HG03135 (cell line): Measurements from ENCODE around the gene SLC9A2.

Source experiments
- ATAC-seq: cut with Tn5 transposase; IDR thresholded peaks from one replicate; pipeline ENCODE4 v1.9.1; 2021; ENCODE audit warnings: mild to moderate bottlenecking, moderate library complexity; ENCODE audit not compliant: unreplicated experiment

The SLC9A2 gene

GRCh38 chr2:102618452-102619413 is 620 bp upstream of the SLC9A2 start:
- no peak for ATAC-seq

GRCh38 chr2:102620332-102620731 is 979 bp downstream of the SLC9A2 start:
- ATAC-seq, result no peak

DNA sequence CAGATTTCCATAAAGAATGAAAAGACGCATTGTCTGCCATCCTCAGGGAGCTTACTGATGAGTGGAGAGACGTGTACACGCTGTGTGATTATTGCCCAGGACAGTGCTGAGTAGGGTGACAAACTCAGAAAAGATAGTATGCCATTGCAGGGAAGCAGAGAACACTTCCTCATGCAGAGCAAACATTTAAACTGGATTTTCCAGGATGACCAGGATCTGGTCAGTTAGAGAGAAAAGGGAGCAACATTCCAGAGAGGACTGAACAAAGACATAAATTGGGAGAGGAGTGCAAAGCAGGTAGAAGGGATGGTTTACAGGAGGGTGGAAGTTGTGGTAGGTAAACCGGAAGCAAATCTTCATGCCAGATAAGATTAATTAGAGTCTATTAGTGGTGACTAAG is 2.3 kb downstream of the SLC9A2 start:
- ATAC-seq, result no peak

- no peak for ATAC-seq
Observed at GRCh38 chr2:102622646-102623045, 3.3 kb downstream of the SLC9A2 start.

- no peak for ATAC-seq
Observed at GRCh38 chr2:102630458-102630857, 11.1 kb downstream of the SLC9A2 start.

GRCh38 chr2:102632380-102633175 is 13.2 kb downstream of the SLC9A2 start:
- ATAC-seq, result no peak

DNA sequence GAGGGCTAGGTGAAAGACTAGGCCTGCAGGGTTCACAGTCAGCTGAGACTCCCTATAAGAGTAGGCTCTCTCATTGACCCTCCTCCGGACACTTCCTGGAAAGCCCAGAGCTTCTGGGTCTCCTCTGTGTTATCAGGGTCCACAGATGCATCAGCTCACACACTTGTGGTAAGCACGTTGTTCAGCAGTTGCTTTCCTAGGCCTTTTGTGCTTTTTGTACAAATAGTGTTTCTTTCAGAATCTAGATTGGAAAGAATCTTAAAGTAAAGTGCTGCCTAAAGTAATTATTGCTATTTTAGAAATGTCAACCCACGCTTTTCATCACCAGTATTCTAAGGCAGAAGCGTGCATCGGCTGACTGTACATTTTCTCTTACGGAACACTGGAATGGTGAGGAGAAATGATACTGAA is 15.5 kb downstream of the SLC9A2 start:
- no peak for ATAC-seq

- ATAC-seq, result no peak
Observed at GRCh38 chr2:102635317-102635716, 16.0 kb downstream of the SLC9A2 start.

- no peak for ATAC-seq
Observed at GRCh38 chr2:102636283-102636907, 17.0 kb downstream of the SLC9A2 start.

GRCh38 chr2:102637358-102637757 is 18.0 kb downstream of the SLC9A2 start:
- no peak for ATAC-seq

GRCh38 chr2:102639429-102639828 is 20.1 kb downstream of the SLC9A2 start:
- ATAC-seq, result no peak

GRCh38 chr2:102652126-102652525 is 32.8 kb downstream of the SLC9A2 start:
- no peak for ATAC-seq

- no peak for ATAC-seq
Observed at GRCh38 chr2:102657770-102658169, 38.4 kb downstream of the SLC9A2 start.

GRCh38 chr2:102660070-102660469 is 40.7 kb downstream of the SLC9A2 start:
- ATAC-seq, result no peak

DNA sequence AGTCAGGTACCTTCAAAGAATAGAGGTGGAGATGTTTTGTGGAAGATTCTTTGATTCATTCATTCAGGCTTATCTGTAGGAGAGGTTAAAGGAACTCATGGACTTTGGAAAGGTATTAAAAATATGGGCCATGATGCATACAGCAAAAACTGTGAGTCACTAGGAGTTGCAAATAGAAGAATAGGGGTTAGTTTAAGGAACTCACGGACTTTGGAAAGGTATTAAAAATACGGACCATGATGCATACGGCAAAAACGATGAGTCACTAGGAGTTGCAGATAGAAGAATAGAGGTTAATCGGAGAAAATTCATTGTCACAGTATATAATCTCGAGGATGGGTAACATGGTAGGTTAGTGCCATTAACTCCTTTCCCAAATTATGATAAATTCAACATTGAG is 41.2 kb downstream of the SLC9A2 start:
- no peak for ATAC-seq

DNA sequence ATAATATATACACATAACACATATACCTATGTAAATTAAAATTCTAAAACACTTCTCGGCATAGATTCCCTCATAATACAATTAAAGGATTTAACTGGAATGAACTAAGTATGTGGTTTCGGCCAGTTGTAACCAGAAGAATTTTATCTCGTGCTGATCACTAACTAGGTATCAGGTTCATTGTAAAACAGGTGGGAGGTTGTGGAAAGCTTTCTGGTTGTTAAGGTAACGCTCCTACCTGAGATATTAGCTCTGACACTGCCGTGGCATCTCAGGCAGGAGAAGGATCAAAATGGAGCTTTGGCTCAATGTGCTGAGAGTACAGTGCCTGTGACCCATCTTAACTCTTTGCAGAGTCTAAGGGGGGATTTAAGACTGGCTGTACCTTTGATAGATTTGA is 42.5 kb downstream of the SLC9A2 start:
- no peak for ATAC-seq

- no peak for ATAC-seq
Observed at GRCh38 chr2:102662833-102663232, 43.5 kb downstream of the SLC9A2 start.

DNA sequence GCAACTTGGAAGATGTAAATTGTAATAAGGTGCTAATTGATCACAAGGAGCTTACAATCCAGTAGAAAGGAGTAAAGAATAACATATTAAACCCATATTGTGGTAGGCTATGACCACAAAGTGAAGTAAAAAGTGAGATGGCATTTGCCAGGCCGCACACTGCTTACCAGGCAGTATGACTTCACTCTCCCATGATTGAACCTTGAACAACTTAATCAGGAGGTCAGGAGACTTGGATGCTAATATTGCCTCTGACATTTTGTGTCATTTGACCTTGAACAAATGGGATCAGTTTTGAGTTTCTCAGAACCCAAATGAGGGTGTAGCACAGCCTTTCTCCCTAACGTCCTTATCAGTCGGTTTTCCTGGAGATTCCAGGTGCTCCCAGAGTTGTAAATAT is 44.0 kb downstream of the SLC9A2 start:
- ATAC-seq, result no peak

GRCh38 chr2:102664471-102664909 is 45.1 kb downstream of the SLC9A2 start:
- no peak for ATAC-seq

DNA sequence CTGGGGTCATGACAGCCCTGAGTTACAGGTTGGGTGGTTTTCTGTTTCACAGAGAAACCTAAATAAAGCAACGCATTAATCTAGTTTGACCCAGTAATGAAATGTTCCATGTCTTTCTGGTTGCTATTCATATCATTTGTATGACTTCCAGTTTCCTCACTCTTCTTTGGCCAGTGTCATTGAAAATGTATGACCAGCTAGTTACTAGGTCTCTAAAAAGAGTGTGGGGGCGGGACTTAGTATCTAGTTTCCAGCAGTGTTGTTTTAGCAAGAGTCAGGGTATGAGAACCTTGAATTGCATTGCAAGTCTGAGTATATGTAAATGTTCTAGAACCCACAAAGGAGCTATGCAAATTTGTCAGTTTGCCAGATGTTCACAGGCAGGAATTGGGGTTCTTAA is 47.7 kb downstream of the SLC9A2 start:
- no peak for ATAC-seq

- no peak for ATAC-seq
Observed at GRCh38 chr2:102668171-102668570, 48.8 kb downstream of the SLC9A2 start.
